Esophagus muscularis mucosa (tissue), 3 donors: Measurements from ENCODE around the gene FAM124B.

Experiments used
- POLR2A ChIP-seq: fragments of 450-650 bp; IDR thresholded peaks from one replicate; pipeline ENCODE4 v1.6.1; 2017; ENCODE audit warnings: antibody characterized with exemption, moderate library complexity, mild to moderate bottlenecking, low read depth
- POLR2AphosphoS5 ChIP-seq, 2 donors: sonication (generic); formaldehyde crosslinking; IDR thresholded peaks; one replicate each; pipeline ENCODE4 v1.6.1; 2017; ENCODE audit warnings: antibody characterized with exemption in 2 of 2
- TF ChIP-seq, protein P1 (sequence below), 3 experiments: fragments of 200-600 bp in 2 of 3; fragments of 450-650 bp in 1 of 3; sonication (generic) in 2 of 3; IDR thresholded peaks; one replicate each; pipeline ENCODE4 v1.5.1; 2017 to 2019; ENCODE audit warnings: antibody characterized with exemption in 3 of 3, mild to moderate bottlenecking in 2 of 3, moderate library complexity in 1 of 3

DNA sequence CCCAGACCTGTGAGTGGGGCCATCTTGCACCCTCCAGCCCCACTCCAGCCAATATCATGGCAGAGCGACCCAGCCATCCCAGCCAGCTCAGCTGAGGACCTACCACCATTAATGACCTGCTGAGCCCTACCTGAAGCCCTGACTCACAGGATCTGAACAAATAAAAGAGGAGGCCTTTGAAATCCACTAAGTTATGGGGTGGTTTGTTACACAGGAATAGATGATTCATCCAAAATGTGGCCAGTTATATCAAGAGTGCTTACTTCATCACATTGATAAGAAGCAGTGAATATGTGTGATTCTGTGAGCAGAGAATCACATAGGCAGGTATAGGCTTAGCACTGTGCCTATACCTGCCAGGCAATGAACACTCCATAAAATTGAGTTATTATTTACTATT, 34.7 kb upstream of the FAM124B start:
- TF ChIP-seq, protein P1, sequence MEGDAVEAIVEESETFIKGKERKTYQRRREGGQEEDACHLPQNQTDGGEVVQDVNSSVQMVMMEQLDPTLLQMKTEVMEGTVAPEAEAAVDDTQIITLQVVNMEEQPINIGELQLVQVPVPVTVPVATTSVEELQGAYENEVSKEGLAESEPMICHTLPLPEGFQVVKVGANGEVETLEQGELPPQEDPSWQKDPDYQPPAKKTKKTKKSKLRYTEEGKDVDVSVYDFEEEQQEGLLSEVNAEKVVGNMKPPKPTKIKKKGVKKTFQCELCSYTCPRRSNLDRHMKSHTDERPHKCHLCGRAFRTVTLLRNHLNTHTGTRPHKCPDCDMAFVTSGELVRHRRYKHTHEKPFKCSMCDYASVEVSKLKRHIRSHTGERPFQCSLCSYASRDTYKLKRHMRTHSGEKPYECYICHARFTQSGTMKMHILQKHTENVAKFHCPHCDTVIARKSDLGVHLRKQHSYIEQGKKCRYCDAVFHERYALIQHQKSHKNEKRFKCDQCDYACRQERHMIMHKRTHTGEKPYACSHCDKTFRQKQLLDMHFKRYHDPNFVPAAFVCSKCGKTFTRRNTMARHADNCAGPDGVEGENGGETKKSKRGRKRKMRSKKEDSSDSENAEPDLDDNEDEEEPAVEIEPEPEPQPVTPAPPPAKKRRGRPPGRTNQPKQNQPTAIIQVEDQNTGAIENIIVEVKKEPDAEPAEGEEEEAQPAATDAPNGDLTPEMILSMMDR (IDR thresholded peaks at IDR 0.05), result no peak
- no peak for TF ChIP-seq POLR2AphosphoS5 (IDR thresholded peaks at IDR 0.05)
- no peak for TF ChIP-seq POLR2A
